ENCODE data around the gene CMTM7.
"Not testable (repeated sequence)": the region's sequence is repeated elsewhere in the genome, so short reads cannot be mapped to it uniquely, and the experiment has no call there.

Gene CMTM7

DNA sequence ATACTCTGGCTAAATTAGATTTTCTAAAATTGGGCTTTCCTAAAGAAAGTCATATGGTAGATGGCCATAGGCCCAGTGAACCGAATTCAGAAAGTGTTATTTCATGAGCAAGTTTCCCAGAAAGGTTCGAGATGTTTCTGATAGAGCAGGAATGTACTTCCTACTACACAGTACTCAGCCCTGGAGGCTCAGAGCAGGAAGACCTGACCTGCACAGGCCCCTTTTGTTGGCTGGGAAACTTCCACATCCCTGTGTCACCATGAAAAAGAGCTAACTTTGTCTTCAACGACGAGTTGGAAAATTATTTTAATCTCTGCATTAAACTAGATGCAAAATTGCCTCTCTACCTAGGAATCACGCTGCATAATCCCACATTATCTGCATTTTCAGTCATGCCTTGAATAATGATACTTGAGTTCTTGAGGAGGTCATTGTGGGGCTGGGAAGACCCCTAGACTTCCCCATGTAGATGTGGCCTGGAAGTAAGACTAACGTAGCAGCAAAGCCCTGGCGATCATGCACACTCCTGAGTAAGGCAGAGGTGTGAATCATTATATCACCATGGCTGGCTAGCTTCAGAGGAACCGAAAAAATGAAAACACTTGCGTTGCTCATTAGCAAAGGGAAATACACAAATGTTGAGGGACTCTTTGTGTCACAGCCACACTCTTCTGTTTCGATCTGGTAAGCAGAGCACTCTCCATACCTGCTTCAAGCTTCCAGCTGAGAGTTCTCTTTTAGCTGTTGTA lies 47.1 kb downstream of the CMTM7 start:
- DNase-seq = no peak

DNA sequence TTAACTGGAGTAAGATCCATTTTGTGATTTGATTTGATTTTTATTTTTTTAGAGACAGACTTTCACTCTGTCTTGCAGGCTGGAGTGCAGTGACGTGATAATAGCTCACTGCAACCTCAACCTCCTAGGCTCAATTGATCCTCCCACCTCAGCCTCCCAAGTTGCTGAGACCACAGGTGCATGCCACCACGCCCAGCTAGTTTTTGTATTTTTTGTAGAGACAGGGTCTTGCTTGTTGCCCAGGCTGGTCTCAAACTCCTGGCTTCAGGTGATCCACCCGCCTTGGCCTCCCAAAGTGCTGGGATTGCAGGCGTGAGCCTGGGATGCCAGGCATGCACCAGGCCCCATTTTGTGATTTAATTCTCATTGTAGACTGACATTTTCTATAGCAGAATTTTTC lies 47.8 kb downstream of the CMTM7 start:
- not testable (repeated sequence) for DNase-seq

DNA sequence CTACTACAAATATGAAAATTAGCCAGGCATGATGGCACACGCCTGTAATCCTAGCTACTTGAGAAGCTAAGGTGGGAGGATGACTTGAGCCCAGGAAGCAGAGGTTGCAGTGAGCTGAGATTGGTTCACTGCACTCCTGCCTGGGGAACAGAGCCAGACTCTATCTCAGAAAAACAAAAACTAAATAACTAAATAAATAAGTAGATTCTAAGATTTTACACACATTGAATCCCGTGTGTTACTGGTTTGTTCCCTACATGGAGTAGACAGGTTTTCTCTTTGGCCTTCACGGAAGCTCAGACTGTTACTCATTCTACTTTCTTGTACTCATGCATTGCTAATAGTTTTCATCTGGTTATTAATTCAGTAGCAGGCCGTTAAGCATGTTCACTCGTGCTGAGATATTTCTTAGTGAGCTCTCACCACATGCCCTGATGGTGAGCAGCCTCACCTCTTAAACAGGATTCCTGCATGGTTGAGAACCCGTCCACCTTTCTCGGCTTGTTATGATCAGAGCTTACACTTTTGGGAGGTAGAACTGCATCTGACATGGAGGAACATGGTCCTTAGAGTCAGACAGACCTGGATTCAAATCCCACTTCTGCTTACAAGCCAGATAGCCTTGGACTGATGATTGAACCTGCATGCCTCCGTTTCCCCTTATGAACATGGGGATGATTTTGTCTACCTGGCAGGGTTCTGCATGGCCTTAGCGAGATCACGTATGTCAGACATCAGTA lies 49.1 kb downstream of the CMTM7 start:
- DNase-seq = no peak

DNA sequence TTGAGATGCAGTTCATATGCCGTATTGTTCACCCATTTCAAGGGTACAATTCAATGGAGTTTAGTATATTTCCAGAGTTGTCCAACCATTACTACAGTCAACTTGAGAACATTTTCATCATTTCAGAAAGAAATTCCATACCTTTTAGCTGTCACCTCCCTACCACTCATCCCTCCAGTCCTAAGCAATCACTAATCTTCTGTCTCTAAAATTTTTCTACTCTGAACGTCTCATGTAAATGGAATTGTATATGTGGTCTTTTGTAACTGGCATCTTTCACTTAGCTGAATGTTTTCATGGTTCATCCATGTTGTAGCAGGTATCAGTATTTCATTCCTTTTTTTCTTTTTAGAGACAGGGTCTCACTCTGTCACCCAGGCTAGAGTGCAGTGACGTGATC lies 51.1 kb downstream of the CMTM7 start:
- DNase-seq = no peak

GRCh38 chr3:32443478-32443877 lies 51.8 kb downstream of the CMTM7 start:
- DNase-seq = no peak

DNA sequence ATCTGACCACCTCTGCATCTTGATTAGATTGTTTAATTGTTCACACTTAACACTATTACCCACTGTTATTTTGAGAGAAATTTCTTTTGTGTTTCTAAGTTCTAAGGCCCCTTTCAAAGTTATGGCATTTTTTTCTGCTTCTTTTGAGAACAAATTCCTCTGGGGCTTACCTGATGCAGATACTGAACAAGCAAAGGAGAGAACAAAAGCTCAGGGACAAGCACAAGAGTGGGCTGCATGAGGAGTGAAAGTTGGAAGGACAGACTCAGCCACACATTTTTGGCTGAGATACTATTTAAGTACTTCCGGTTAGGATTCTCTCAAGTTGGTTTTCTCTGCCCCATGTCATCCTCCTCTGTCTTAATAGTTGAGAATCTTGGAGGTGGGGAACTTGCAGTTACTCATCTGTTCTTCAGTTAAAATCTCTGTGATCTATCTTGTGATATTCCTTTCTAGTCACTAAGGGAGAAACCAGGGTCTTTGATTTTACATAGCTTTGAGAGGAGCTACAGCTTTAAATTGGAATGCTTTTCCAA lies 56.3 kb downstream of the CMTM7 start:
- DNase-seq = no peak

GRCh38 chr3:32448686-32449474 lies 57.2 kb downstream of the CMTM7 start:
- DNase-seq = no peak

DNA sequence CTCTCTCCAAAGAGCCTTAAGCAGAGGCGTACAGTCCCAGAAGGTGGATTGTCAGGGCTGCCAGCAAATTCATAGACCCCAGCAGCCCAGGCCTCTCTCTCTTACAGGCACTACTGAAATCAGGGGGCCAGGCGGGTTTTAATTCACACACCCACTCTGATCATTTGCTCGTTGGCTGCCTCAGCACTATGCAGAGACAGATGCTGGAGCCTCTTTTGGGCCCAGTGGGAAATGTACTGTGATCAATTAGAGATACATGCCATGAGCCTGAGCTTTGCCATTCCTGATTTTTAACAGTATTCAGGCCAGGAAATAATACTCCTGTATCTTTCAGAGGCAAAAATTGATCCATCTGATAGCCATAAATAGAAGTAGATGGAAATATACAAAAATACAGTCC lies 58.0 kb downstream of the CMTM7 start:
- no peak for DNase-seq

DNA sequence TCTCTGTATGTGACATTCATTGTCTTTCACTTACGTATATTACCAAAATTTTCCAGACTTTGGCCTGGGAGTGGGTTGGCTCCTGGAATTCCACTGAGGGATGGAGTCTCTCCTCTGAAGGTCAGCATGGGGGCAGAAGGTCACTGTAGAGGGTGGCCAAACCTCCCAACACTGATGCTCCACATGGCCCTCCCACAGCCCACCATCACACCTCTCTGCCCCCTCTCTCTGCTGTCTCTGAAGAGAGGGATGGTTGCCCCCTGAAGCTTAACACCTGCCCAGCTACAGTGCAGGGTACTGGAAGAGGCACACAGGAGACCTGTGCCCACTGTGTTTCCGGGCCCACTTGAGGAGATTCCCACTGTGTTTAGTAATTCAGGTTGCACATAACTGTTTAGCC lies 58.8 kb downstream of the CMTM7 start:
- no peak for DNase-seq

DNA sequence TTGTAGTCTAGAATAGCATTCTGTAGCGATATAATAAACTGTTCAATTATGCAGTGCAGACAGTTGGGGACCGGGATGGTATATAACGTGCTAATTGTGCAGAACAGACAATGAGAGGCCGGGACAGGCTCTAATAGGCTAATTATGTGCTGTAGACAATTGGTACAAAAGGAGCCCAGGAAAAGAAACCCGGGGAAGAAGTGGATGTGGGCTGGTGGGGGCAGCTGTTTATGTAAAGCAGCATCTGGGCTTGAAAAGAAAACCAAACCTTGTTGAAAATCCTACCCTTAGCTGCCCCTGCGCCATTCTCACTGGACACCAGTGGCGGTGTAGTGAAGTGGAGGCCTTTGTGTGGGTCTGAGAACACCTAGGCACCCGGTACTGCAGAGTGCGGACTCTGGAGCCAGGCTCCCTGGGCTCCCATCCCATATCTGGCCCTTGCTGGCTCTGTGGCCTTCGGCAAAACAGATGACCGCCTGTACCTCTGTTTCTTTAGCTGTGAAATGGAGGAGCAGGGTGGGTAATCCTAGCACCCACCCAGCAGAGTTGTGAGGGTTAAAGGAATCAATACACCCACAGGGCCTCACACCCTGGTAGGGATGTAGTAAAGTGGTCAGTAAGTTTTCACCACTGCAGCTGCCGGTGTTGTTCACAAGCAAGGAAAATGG lies 59.5 kb downstream of the CMTM7 start:
- DNase-seq = no peak

GRCh38 chr3:32452009-32452408 lies 60.4 kb downstream of the CMTM7 start:
- DNase-seq = no peak

DNA sequence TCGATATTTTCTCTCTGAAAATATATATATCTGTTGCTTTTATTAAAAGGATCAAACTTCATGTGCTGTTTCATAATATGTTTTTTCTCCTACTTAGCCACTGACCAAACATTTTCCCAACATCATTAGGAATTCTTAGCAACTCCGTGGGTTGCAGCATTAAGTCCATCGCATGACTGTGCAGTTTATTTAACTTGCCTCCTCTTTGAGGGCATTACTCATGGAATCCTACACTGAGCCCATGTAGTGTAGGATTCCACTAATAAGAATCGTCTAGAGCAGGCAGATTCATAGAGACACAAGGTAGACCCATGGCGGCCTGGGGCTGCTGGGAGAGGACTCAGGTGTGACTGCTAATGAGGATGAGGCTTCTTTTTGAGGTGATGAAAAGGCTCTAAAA lies 61.7 kb downstream of the CMTM7 start:
- no peak for DNase-seq

DNA sequence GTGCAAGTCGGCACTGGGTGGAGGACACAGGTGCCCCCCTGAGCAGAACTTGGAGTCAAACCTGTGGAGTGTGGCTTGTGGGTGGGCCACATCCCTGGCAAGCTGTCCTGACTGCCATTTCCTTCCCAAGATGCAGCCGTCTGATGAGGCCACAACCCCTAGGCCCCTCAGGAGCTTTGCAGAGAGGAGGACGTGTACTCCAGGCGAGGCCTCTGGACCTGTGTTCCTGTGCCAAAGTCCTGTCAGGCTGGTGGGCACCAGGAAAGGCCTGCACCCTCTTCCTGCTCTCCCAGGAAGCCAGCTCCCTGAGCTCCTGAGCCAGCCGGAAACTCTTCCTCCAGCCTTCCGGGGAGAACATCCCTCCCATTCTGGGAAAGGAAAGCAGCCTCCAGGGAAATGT lies 62.5 kb downstream of the CMTM7 start:
- no peak for DNase-seq

DNA sequence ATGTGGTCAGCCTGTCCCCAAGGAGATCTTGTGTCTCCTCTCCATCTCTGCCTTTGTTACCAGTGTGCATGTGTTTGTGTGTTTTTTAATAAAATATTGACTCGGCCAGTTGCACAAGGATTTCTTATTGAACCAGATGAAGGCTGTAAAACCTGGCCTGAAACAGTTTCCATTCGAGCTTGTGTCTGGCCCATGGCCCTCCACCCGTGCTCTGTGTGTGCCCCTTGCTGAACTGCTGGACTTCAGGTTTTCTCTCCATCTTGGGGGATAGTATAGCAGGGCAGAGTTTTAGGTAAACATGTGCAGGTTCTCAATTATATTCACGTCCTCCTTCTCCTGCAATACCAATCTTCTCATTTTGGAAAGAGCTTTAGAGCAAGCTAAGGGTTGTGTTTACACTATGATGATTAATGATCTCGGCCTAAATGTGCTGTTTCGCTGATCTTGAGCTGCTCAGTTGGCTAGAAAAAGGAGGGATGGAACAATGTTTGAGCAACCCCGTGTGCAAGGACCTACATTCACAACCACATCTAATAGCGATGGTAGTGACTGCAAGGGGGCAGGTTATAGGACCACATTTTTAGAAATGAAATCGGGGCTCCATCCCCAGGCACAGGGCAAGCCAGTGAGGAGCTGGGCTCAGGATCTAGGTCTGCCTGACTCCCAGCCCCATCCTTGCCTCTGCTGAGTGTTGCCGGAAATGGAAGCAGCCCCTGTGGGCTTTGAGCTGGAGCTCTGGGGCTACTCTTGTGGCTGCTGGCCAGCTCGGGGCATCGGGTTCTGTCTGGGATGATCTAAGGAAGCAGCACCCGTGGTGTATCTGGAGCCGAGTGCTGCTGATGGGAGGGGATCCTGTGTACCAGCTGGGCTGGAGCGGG lies 63.3 kb downstream of the CMTM7 start:
- no peak for DNase-seq

GRCh38 chr3:32455609-32456428 lies 64.2 kb downstream of the CMTM7 start:
- no peak for DNase-seq

GRCh38 chr3:32456429-32457130 lies 64.9 kb downstream of the CMTM7 start:
- no peak for DNase-seq

DNA sequence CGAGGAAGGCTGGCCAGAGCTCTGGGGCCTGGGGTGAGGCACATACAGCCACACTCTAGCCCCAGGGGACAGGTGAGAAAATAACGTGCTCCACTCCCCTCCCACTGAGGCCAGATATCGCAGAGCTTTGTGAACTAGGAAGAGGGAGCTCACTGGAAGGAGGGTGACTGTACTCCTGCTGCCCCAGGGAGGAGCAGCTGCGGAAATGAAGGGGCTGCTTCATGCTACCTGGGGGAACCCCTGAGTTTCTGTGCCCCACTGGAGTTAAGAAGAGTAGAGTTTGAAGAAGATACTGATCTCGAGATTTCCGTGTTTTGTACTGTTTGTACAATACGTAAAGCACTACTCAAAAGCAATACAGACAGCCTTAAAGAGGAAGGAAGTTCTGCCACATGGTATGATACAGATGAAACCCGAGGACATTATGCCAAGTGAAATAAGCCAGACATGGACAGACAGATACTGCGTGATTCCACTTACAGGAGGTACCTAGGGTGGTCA lies 66.4 kb downstream of the CMTM7 start:
- no peak for DNase-seq

DNA sequence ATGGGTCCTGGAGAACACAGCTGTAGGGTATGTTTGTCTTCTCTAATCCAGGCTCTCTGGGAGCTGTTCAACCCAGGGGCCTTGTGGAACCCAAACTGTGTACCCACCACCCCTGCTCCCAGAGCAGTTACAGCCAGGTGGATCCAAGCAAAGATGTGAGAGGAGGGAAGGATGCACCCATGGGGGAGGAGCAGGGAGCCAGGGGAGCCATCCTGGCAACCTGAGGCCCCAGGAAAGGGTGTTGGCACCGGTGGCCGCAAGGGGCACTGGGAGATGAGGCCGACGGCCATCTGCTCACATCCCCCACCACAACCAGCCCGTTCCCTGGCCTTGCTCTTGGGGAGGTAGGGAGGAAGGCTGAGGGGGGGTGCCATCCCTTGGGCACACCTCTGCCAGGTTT lies 67.8 kb downstream of the CMTM7 start:
- no peak for DNase-seq

GRCh38 chr3:32460031-32460749 lies 68.5 kb downstream of the CMTM7 start:
- DNase-seq = peak; percentile 36

Measured in NCI-H82 (cell line).